Adrenal gland (tissue), 12 donors: ENCODE data around the gene C22orf31. TPM values are rescaled to one million over a fixed set of nuclear protein-coding genes. Genes with fewer than 3 reads are reported as not detected.

ENCODE experiments used
- DNase-seq, 7 donors: peaks; one replicate each; pipeline ENCODE4 v3.0.0-alpha.2; 2019 to 2020
- H3K27ac ChIP-seq, 5 donors: fragments of 200-600 bp; sonication (generic) in 4 of 5; 1 replicate in 3 of 5; 2 replicates in 2 of 5; pipeline versions ENCODE4 v1.5.1 to v1.8.0; 2016 to 2020; ENCODE audit warnings: mild to moderate bottlenecking in 1 of 5
- H3K27me3 ChIP-seq: fragments of 200-600 bp; 2 replicates; pipeline ENCODE4 v1.8.0; 2021
- H3K36me3 ChIP-seq, 2 donors: fragments of 200-600 bp; replicated peaks in 1 of 2; 1 replicate in 1 of 2; 2 replicates in 1 of 2; pipeline versions ENCODE4 v1.5.1 to v1.8.0; 2018 to 2022
- H3K4me1 ChIP-seq, 2 donors: fragments of 200-600 bp; replicated peaks in 1 of 2; 1 replicate in 1 of 2; 2 replicates in 1 of 2; pipeline versions ENCODE4 v1.5.1 to v1.8.0; 2018 to 2021
- H3K4me3 ChIP-seq, 4 donors: fragments of 200-600 bp; sonication (generic) in 3 of 4; one replicate each; pipeline ENCODE4 v1.5.1; 2016 to 2018
- H3K9me3 ChIP-seq, 3 donors: fragments of 200-600 bp; sonication (generic) in 1 of 3; replicated peaks in 1 of 3; 1 replicate in 2 of 3; 2 replicates in 1 of 3; pipeline versions ENCODE4 v1.5.1 to v1.8.0; 2016 to 2021
- CTCF ChIP-seq, 6 experiments: fragments of 450-650 bp in 4 of 6; fragments of 200-600 bp in 2 of 6; sonication (generic) in 1 of 6; IDR thresholded peaks; 1 replicate in 5 of 6; 2 replicates in 1 of 6; pipeline versions ENCODE4 v1.5.1 to v1.8.0; 2016 to 2021; ENCODE audit warnings: antibody characterized with exemption in 6 of 6, mild to moderate bottlenecking in 2 of 6, moderate library complexity in 1 of 6
- POLR2A ChIP-seq, 2 donors: fragments of 450-650 bp; IDR thresholded peaks; one replicate each; pipeline ENCODE4 v1.6.1; 2017; ENCODE audit warnings: antibody characterized with exemption in 2 of 2, mild to moderate bottlenecking in 2 of 2, moderate library complexity in 1 of 2
- WGBS, 4 donors: extraction: QIAGEN DNeasy Blood & Tissue Kit in 2 of 4; methylation state at CpG; one replicate each; pipeline versions ENCODE4 v1.1.5 to v1.1.7; 2013 to 2017; 5-methylcytosine and 5-hydroxymethylcytosine counted together
- intact Hi-C, 2 donors: fragments of 100-400 bp; cut with DNase I; formaldehyde crosslinking; loops; one replicate each; pipeline versions ENCODE4 v1.14.1 to v1.15.0; 2022 to 2023
- polyA plus RNA-seq, 3 donors: library from polyadenylated mRNA; stranded (reverse); fragments of 200-250 nt in 2 of 3; fragments of 350-450 nt in 1 of 3; fragmentation: Illumina TruSeq in 1 of 3; extraction: RNeasy Lipid Tissue Mini Kit (QIAGEN cat#74804) in 1 of 3; gene quantifications; one replicate each; pipeline ENCODE4 v1.2.3, GENCODE V29; 2013 to 2014
- total RNA-seq, 9 donors: library from RNA; depleted of rRNA in 4 of 9; stranded (reverse); fragments of >200 nt in 4 of 9; fragments of 120-200 nt in 1 of 9; fragmentation: NEBNext Ultra II Directional in 1 of 9; extraction: Animal tissue kit (Norgen Biotek cat#: 25700) in 1 of 9; gene quantifications; one replicate each; pipeline versions ENCODE4 v1.1.0 to v1.2.4, GENCODE V29; 2013 to 2023
- donor health status: healthy with polysubstance abuse.
- donor health status: Bipolar disorder and iron deficiency.
- donor health status: DM: yes; HTN: yes; CAD: no.
- donor health status: DM: no; HTN: no; CAD: no.
- donor health status: DM: no; HTN: no; CAD: no.
- donor health status: DM: yes; HTN: yes; CAD: no.

Gene C22orf31
- total and polyA plus RNA-seq, 12 donors: 0.11 to 1.9 (median 0.90) TPM; not detected in 8

GRCh38 chr22:29098296-29098695 is 36.7 kb upstream of the C22orf31 start:
- no peak overlapping the region for H3K27ac ChIP-seq
- no peak overlapping the region for H3K4me3 ChIP-seq
- 93 to 97% (median 95%) methylated on average over 2 of the region's 2 CpGs for whole genome bisulfite sequencing, 4 donors
- intact Hi-C loops: no loop called here
- H3K36me3 ChIP-seq: no peaks in the 10 kb centered on the region
- TF ChIP-seq CTCF (IDR thresholded peaks at IDR 0.05) (no peak), POLR2A (IDR thresholded peaks at IDR 0.05) (no peak)
- H3K4me1 ChIP-seq: peaks cover 2 to 8% of the 10 kb centered on the region in 2 donors
- H3K27me3 ChIP-seq: no peaks in the 10 kb centered on the region
- DNase-seq: no peak
- H3K9me3 ChIP-seq: no peaks in the 10 kb centered on the region

GRCh38 chr22:29096736-29097669 is 35.4 kb upstream of the C22orf31 start:
- intact Hi-C loops: no loop called here
- 82 to 89% (median 86%) methylated on average over 13 of the region's 13 CpGs for WGBS, 4 donors

DNA sequence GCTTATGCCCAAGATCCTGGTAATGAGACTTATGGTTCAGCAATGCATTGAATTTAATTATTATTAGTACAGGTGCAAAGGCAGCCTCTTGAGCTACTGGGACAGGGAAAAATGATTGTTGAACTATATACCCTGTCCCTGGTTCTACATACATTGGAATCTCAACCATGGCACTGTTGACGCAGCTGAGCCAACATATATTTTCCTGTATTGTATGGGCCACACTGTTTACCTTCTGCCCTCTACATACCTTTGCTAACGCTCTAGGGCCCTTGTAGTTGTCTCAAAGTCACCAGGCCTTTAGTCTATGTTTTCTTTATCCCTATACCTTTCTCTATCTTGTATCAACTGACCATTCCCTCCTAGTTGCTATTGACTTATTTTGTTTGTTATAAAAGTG is 33.8 kb upstream of the C22orf31 start:
- intact Hi-C loops: no loop called here
- WGBS, 4 donors: 71 to 98% (median 85%) methylated on average over 2 of the region's 2 CpGs
- Histone ChIP-seq H3K4me1 (peaks cover 15 to 28% of the 10 kb centered on the region in 2 donors), H3K4me3 (no peak overlapping the region), H3K9me3 (no peaks in the 10 kb centered on the region), H3K36me3 (no peaks in the 10 kb centered on the region), H3K27me3 (no peaks in the 10 kb centered on the region), H3K27ac (no peak overlapping the region)
- no peak for DNase-seq
- TF ChIP-seq CTCF (IDR thresholded peaks at IDR 0.05): no peak
- no peak for TF ChIP-seq POLR2A (IDR thresholded peaks at IDR 0.05)

More at GRCh38 chr22:29096736-29097669, 35.4 kb upstream of the C22orf31 start:
- H3K36me3 ChIP-seq: no peaks in the 10 kb centered on the region
- no peaks in the 10 kb centered on the region for H3K27me3 ChIP-seq
- no peak overlapping the region for H3K27ac ChIP-seq
- no peaks in the 10 kb centered on the region for H3K9me3 ChIP-seq
- DNase-seq: no peak
- no peak overlapping the region for H3K4me3 ChIP-seq
- TF ChIP-seq POLR2A (IDR thresholded peaks at IDR 0.05) (no peak), CTCF (IDR thresholded peaks at IDR 0.05) (no peak)
- H3K4me1 ChIP-seq: peaks cover 12 to 20% of the 10 kb centered on the region in 2 donors

GRCh38 chr22:29093501-29094300 is 32.1 kb upstream of the C22orf31 start:
- intact Hi-C loops: no loop called here
- no peaks in the 10 kb centered on the region for H3K36me3 ChIP-seq
- 43 to 74% (median 61%) methylated on average over 4 of the region's 4 CpGs for WGBS, 4 donors
- H3K4me1 ChIP-seq: peaks cover 21 to 38% of the 10 kb centered on the region in 2 donors
- TF ChIP-seq CTCF (IDR thresholded peaks at IDR 0.05) (no peak), POLR2A (IDR thresholded peaks at IDR 0.05) (peak in 1 of 2 donors; percentile 9)
- peak overlapping the region in 2 of 5 donors; percentile 41 to 54 for H3K27ac ChIP-seq
- no peak overlapping the region for H3K4me3 ChIP-seq
- H3K27me3 ChIP-seq: no peaks in the 10 kb centered on the region
- no peaks in the 10 kb centered on the region for H3K9me3 ChIP-seq
- DNase-seq: no peak
